H9 (cell line): ENCODE results near the gene AP2A1. TPM values are rescaled to one million over a fixed set of nuclear protein-coding genes. Genes with fewer than 3 reads are reported as not detected.

Source experiments
- DNase-seq: peaks from one replicate; pipeline ENCODE4 v3.0.0-alpha.2; 2017
- H2AFZ ChIP-seq: one replicate; pipeline ENCODE4 v1.6.1; 2013; ENCODE audit warnings: mild to moderate bottlenecking, low read length, control low read depth, moderate library complexity
- H2AK5ac ChIP-seq: 2 replicates; pipeline ENCODE4 v1.6.1; 2013; ENCODE audit warnings: low read length, control low read depth, mixed read lengths; ENCODE audit not compliant: insufficient read length
- H2BK120ac ChIP-seq: one replicate; pipeline ENCODE4 v1.6.1; 2013; ENCODE audit warnings: low read depth, mild to moderate bottlenecking, low read length, control low read depth, inconsistent platforms; ENCODE audit not compliant: poor library complexity, severe bottlenecking
- H2BK12ac ChIP-seq: 2 replicates; pipeline ENCODE4 v1.6.1; 2013; ENCODE audit warnings: low read length, control low read depth, mixed read lengths, low read depth; ENCODE audit not compliant: insufficient read length
- H2BK15ac ChIP-seq: 2 replicates; pipeline ENCODE4 v1.6.1; 2013; ENCODE audit warnings: low read depth, low read length, control low read depth
- H2BK20ac ChIP-seq: one replicate; pipeline ENCODE4 v1.6.1; 2013; ENCODE audit warnings: low read depth, mild to moderate bottlenecking, low read length, control low read depth, inconsistent platforms; ENCODE audit not compliant: poor library complexity, severe bottlenecking
- H2BK5ac ChIP-seq: 2 replicates; pipeline ENCODE4 v1.6.1; 2013; ENCODE audit warnings: low read length, control low read depth, mixed read lengths; ENCODE audit not compliant: insufficient read length
- H3K14ac ChIP-seq: 2 replicates; pipeline ENCODE4 v1.6.1; 2013; ENCODE audit warnings: low read length, control low read depth; ENCODE audit not compliant: insufficient read depth
- H3K18ac ChIP-seq: 2 replicates; pipeline ENCODE4 v1.6.1; 2013; ENCODE audit warnings: low read depth, mild to moderate bottlenecking, mixed read lengths, low read length, control low read depth; ENCODE audit not compliant: insufficient read length
- H3K23ac ChIP-seq: 2 replicates; pipeline ENCODE4 v1.6.1; 2013; ENCODE audit warnings: low read length, control low read depth, mixed read lengths, low read depth; ENCODE audit not compliant: insufficient read length
- H3K23me2 ChIP-seq: 2 replicates; pipeline ENCODE4 v1.6.1; 2013; ENCODE audit warnings: low read depth, mild to moderate bottlenecking, mixed read lengths, low read length, control low read depth; ENCODE audit not compliant: insufficient read length, poor library complexity, severe bottlenecking
- H3K27ac ChIP-seq: 2 replicates; pipeline ENCODE4 v1.5.1; 2013; ENCODE audit warnings: low read length, control low read depth, mixed read lengths, low read depth; ENCODE audit not compliant: insufficient read length
- H3K27me3 ChIP-seq: 2 replicates; pipeline ENCODE4 v1.6.1; 2013; ENCODE audit warnings: low read length, control low read depth, inconsistent platforms; ENCODE audit not compliant: insufficient read depth
- H3K4ac ChIP-seq: 2 replicates; pipeline ENCODE4 v1.6.1; 2013; ENCODE audit warnings: low read depth, mild to moderate bottlenecking, control low read depth, inconsistent platforms, low read length, moderate library complexity
- H3K4me1 ChIP-seq: 2 replicates; pipeline ENCODE4 v1.6.1; 2013; ENCODE audit warnings: low read length, control low read depth, inconsistent platforms; ENCODE audit not compliant: insufficient read depth
- H3K4me2 ChIP-seq: 2 replicates; pipeline ENCODE4 v1.6.1; 2013; ENCODE audit warnings: low read length, control low read depth, mixed read lengths; ENCODE audit not compliant: insufficient read length, insufficient read depth
- H3K56ac ChIP-seq: 2 replicates; pipeline ENCODE4 v1.6.1; 2013; ENCODE audit warnings: low read depth, mild to moderate bottlenecking, mixed read lengths, low read length, control low read depth; ENCODE audit not compliant: insufficient read length
- H3K79me1 ChIP-seq: 2 replicates; pipeline ENCODE4 v1.6.1; 2013; ENCODE audit warnings: low read depth, mild to moderate bottlenecking, moderate library complexity, low read length, control low read depth, inconsistent platforms; ENCODE audit not compliant: insufficient read depth, poor library complexity, severe bottlenecking
- H3K79me2 ChIP-seq: 2 replicates; pipeline ENCODE4 v1.6.1; 2013; ENCODE audit warnings: low read length, control low read depth, inconsistent platforms; ENCODE audit not compliant: insufficient read depth
- H3K9ac ChIP-seq: 2 replicates; pipeline ENCODE4 v1.6.1; 2013; ENCODE audit warnings: low read length, control low read depth, mixed read lengths; ENCODE audit not compliant: insufficient read length; ENCODE audit errors: extremely low read depth
- H3K9me3 ChIP-seq: one replicate; pipeline ENCODE4 v1.6.1; 2013; ENCODE audit warnings: low read depth, low read length, inconsistent platforms; ENCODE audit not compliant: control insufficient read depth
- H3T11ph ChIP-seq: one replicate; pipeline ENCODE4 v1.6.1; 2013; ENCODE audit warnings: mild to moderate bottlenecking, low read length, control low read depth, inconsistent platforms
- H4K20me1 ChIP-seq: one replicate; pipeline ENCODE4 v1.6.1; 2013; ENCODE audit not compliant: control insufficient read depth, insufficient read length, insufficient read depth
- H4K5ac ChIP-seq: 2 replicates; pipeline ENCODE4 v1.6.1; 2013; ENCODE audit warnings: low read depth, mild to moderate bottlenecking, mixed read lengths, low read length, control low read depth; ENCODE audit not compliant: insufficient read length
- H4K8ac ChIP-seq: replicated peaks from 2 replicates; pipeline ENCODE4 v1.6.1; 2013; ENCODE audit warnings: low read length, control low read depth, mixed read lengths, low read depth; ENCODE audit not compliant: insufficient read length
- H4K91ac ChIP-seq: 2 replicates; pipeline ENCODE4 v1.6.1; 2013; ENCODE audit warnings: low read depth, mild to moderate bottlenecking, moderate library complexity, mixed read lengths, low read length, control low read depth; ENCODE audit not compliant: insufficient read length
- H3K27ac Mint-ChIP-seq, 3 experiments: 2 replicates in 2 of 3; 3 replicates in 1 of 3; pipeline ENCODE4 v1.8.0; 2020 to 2021; ENCODE audit warnings: mixed read lengths in 3 of 3, mild to moderate bottlenecking in 1 of 3, moderate library complexity in 1 of 3
- H3K27me3 Mint-ChIP-seq: 2 replicates; pipeline ENCODE4 v1.8.0; 2021; ENCODE audit warnings: low read depth, mild to moderate bottlenecking, moderate library complexity, mixed read lengths
- H3K36me3 Mint-ChIP-seq, 3 experiments: 2 replicates in 2 of 3; 3 replicates in 1 of 3; pipeline ENCODE4 v1.8.0; 2020 to 2021; ENCODE audit warnings: low read depth in 3 of 3, mixed read lengths in 3 of 3; ENCODE audit not compliant: insufficient read depth in 1 of 3
- H3K4me1 Mint-ChIP-seq, 2 experiments: 2 replicates each; pipeline ENCODE4 v1.8.0; 2020; ENCODE audit warnings: mixed read lengths in 2 of 2
- H3K4me3 Mint-ChIP-seq, 2 experiments: 2 replicates in 1 of 2; 3 replicates in 1 of 2; pipeline ENCODE4 v1.8.0; 2020 to 2021; ENCODE audit warnings: mild to moderate bottlenecking in 2 of 2, mixed read lengths in 2 of 2, moderate library complexity in 1 of 2
- H3K9me3 Mint-ChIP-seq, 2 experiments: 2 replicates in 1 of 2; 3 replicates in 1 of 2; pipeline ENCODE4 v1.8.0; 2020; ENCODE audit warnings: mild to moderate bottlenecking in 2 of 2, mixed read lengths in 2 of 2, moderate library complexity in 1 of 2
- CTCF ChIP-seq: fragments of 200-600 bp; sonication (generic); conservative IDR thresholded peaks from 3 replicates; pipeline ENCODE4 v1.8.0; 2021; ENCODE audit warnings: antibody characterized with exemption, mild to moderate bottlenecking
- WGBS: extraction: QIAGEN DNeasy Blood & Tissue Kit; methylation state at CpG from one replicate; pipeline ENCODE4 v1.1.7; 2013; ENCODE audit warnings: missing lambda C conversion rate, low lambda C conversion rate, mixed read lengths; ENCODE audit not compliant: insufficient read length; ENCODE audit errors: extremely low coverage; 5-methylcytosine and 5-hydroxymethylcytosine counted together
- total RNA-seq: library from RNA; stranded (reverse); gene quantifications from 2 replicates; pipeline ENCODE4 v1.2.1, GENCODE V29; 2021

The AP2A1 gene
- total RNA-seq, 1 experiment from 2014 or later = 108 TPM

GRCh38 chr19:49790866-49791265 is 24.1 kb downstream of the AP2A1 start:
- H3K4me1 ChIP-seq = no peaks in the 10 kb centered on the region
- no peak overlapping the region for H2BK12ac ChIP-seq
- no peaks in the 10 kb centered on the region for H3K23me2 ChIP-seq
- Mint-ChIP-seq H3K36me3 (peaks cover 33 to 76% (median 55%) of the 10 kb centered on the region in 3 experiments; a peak in 6 of 7 replicates), H3K4me3 (no peak overlapping the region; a peak in 1 of 5 replicates), H3K9me3 (no peaks in the 10 kb centered on the region; a peak in 1 of 5 replicates), H3K27me3 (no peaks in the 10 kb centered on the region), H3K27ac (peak overlapping the region in 2 of 3 experiments; percentile 49 to 70; a peak in 2 of 7 replicates), H3K4me1 (peaks cover 0 to 5% of the 10 kb centered on the region in 2 experiments; a peak in 1 of 4 replicates)
- H2AK5ac ChIP-seq = no peak overlapping the region
- no peak for DNase-seq
- H3K4ac ChIP-seq = no peak overlapping the region
- H3K23ac ChIP-seq = no peak overlapping the region
- H2BK15ac ChIP-seq = no peak overlapping the region
- no peaks in the 10 kb centered on the region for H3K79me1 ChIP-seq
- no peaks in the 10 kb centered on the region for H3K9me3 ChIP-seq
- no peak overlapping the region for H4K5ac ChIP-seq
- H3K79me2 ChIP-seq = no peaks in the 10 kb centered on the region
- no peaks in the 10 kb centered on the region for H3K27me3 ChIP-seq
- H3K18ac ChIP-seq = no peak overlapping the region
- no peak overlapping the region for H3K9ac ChIP-seq
- no peaks in the 10 kb centered on the region for H4K20me1 ChIP-seq
- no peak overlapping the region for H3T11ph ChIP-seq
- H4K8ac ChIP-seq = no peak overlapping the region
- H4K91ac ChIP-seq = no peak overlapping the region
- no peak overlapping the region for H3K56ac ChIP-seq
- H2BK5ac ChIP-seq = no peak overlapping the region
- H2BK120ac ChIP-seq = no peak overlapping the region
- no peak overlapping the region for H2BK20ac ChIP-seq
- TF ChIP-seq CTCF = no peak
- H3K14ac ChIP-seq = no peak overlapping the region
- H3K27ac ChIP-seq = no peak overlapping the region
- no peak overlapping the region for H3K4me2 ChIP-seq
- whole genome bisulfite sequencing = no CpG with 5 or more reads among the region's 9 CpGs
- no peak overlapping the region for H2AFZ ChIP-seq
